GM12801 (cell line): ENCODE data around the gene ATP5IF1.

ENCODE experiments used
- CTCF ChIP-seq: IDR thresholded peaks from one replicate; pipeline ENCODE4 v1.5.1; 2011; ENCODE audit warnings: control low read depth; ENCODE audit not compliant: insufficient read length; ENCODE audit errors: extremely low read depth

ATP5IF1 gene

GRCh38 chr1:28235755-28236655 lies at the start of gene ATP5IF1:
Gene ATP5IF1 (plus strand): TSS chr1:28236124. CDS start chr1:28236184, 60 bp downstream.
- no peak for TF ChIP-seq CTCF

- no peak for TF ChIP-seq CTCF
Measured at GRCh38 chr1:28190337-28190979, 45.5 kb upstream of the ATP5IF1 start.

- TF ChIP-seq CTCF = no peak
Measured at GRCh38 chr1:28190996-28191645, 44.8 kb upstream of the ATP5IF1 start.

- TF ChIP-seq CTCF = no peak
Measured at GRCh38 chr1:28193701-28194161, 42.2 kb upstream of the ATP5IF1 start.

GRCh38 chr1:28194326-28195035 lies 41.4 kb upstream of the ATP5IF1 start:
- TF ChIP-seq CTCF = no peak

GRCh38 chr1:28195780-28196179 lies 40.1 kb upstream of the ATP5IF1 start:
- no peak for TF ChIP-seq CTCF

- no peak for TF ChIP-seq CTCF
Measured at GRCh38 chr1:28196330-28196729, 39.6 kb upstream of the ATP5IF1 start.
